GM23248 (cell line): ENCODE measurements around the gene ST7. TPM values are rescaled to one million over a fixed set of nuclear protein-coding genes. Genes with fewer than 3 reads are reported as not detected.
A peak's percentile ranks its signal among the peaks of the same experiment; 100 is the strongest.

Experiments
- DNase-seq: peaks from one replicate; pipeline ENCODE4 v3.0.0-alpha.2; 2015
- H2AFZ ChIP-seq: fragments of 200-600 bp; sonication (generic); 2 replicates; pipeline ENCODE4 v1.6.1; 2016; ENCODE audit warnings: antibody characterized with exemption
- H3F3A ChIP-seq: fragments of 200-600 bp; sonication (generic); 2 replicates; pipeline ENCODE4 v1.6.1; 2016; ENCODE audit warnings: mild to moderate bottlenecking, antibody characterized with exemption, mixed run types; ENCODE audit not compliant: insufficient read depth
- H3K27ac ChIP-seq: fragments of 200-600 bp; sonication (generic); 2 replicates; pipeline ENCODE4 v1.5.1; 2016; ENCODE audit warnings: mild to moderate bottlenecking
- H3K27me3 ChIP-seq: fragments of 200-600 bp; sonication (generic); replicated peaks from 2 replicates; pipeline ENCODE4 v1.6.1; 2016; ENCODE audit warnings: mild to moderate bottlenecking; ENCODE audit not compliant: insufficient read depth
- H3K36me3 ChIP-seq: fragments of 200-600 bp; sonication (generic); 2 replicates; pipeline ENCODE4 v1.6.1; 2016; ENCODE audit warnings: low read depth, mild to moderate bottlenecking
- H3K4me1 ChIP-seq: fragments of 200-600 bp; sonication (generic); 2 replicates; pipeline ENCODE4 v1.6.1; 2016; ENCODE audit warnings: mild to moderate bottlenecking; ENCODE audit not compliant: insufficient read depth
- H3K4me2 ChIP-seq: fragments of 200-600 bp; sonication (generic); one replicate; pipeline ENCODE4 v1.6.1; 2016; ENCODE audit warnings: mild to moderate bottlenecking; ENCODE audit not compliant: unreplicated experiment
- H3K4me3 ChIP-seq: fragments of 200-600 bp; sonication (generic); 2 replicates; pipeline ENCODE4 v1.5.1; 2016; ENCODE audit warnings: mild to moderate bottlenecking
- H3K79me2 ChIP-seq: fragments of 200-600 bp; sonication (generic); 2 replicates; pipeline ENCODE4 v1.6.1; 2016; ENCODE audit warnings: mild to moderate bottlenecking; ENCODE audit not compliant: insufficient read depth
- H3K9ac ChIP-seq: fragments of 200-600 bp; sonication (generic); 2 replicates; pipeline ENCODE4 v1.6.1; 2016; ENCODE audit warnings: mild to moderate bottlenecking
- H3K9me2 ChIP-seq: fragments of 200-600 bp; sonication (generic); 2 replicates; pipeline ENCODE4 v1.6.1; 2016; ENCODE audit warnings: mixed run types, mild to moderate bottlenecking, moderate library complexity; ENCODE audit not compliant: insufficient read depth
- H3K9me3 ChIP-seq: fragments of 200-600 bp; sonication (generic); one replicate; pipeline ENCODE4 v1.6.1; 2017; ENCODE audit warnings: low read depth
- H4K20me1 ChIP-seq: fragments of 200-600 bp; sonication (generic); 2 replicates; pipeline ENCODE4 v1.6.0; 2016; ENCODE audit not compliant: insufficient read depth
- EZH2 ChIP-seq: fragments of 200-600 bp; sonication (generic); IDR thresholded peaks from 2 replicates; pipeline ENCODE4 v1.6.1; 2018; ENCODE audit warnings: antibody characterized with exemption, mild to moderate bottlenecking; ENCODE audit not compliant: insufficient read depth, poor library complexity, severe bottlenecking
- EZH2phosphoT487 ChIP-seq: fragments of 200-600 bp; sonication (generic); IDR thresholded peaks from 2 replicates; pipeline ENCODE4 v1.6.1; 2018; ENCODE audit warnings: antibody characterized with exemption, moderate library complexity, mild to moderate bottlenecking, low read depth; ENCODE audit not compliant: insufficient read depth
- WGBS, 2 experiments: methylation state at CpG; one replicate each; pipeline ENCODE4 v1.1.6; 2015 to 2017; ENCODE audit warnings: low lambda C conversion rate in 2 of 2, low coverage in 1 of 2; ENCODE audit errors: missing lambda C conversion rate in 2 of 2; 5-methylcytosine and 5-hydroxymethylcytosine counted together
- in situ Hi-C: fragments of 300-500 bp; cut with MboI; formaldehyde crosslinking; loops from 2 replicates; pipeline ENCODE4 v1.15.0; 2020
- polyA plus RNA-seq: library from polyadenylated mRNA; unstranded; fragments of >200 nt; fragmentation: Nextera tagmentation; extraction: Ambion mirVana; gene quantifications from 2 replicates; pipeline ENCODE4 v1.2.1, GENCODE V29; 2016
- total RNA-seq: library from RNA; depleted of rRNA; stranded (reverse); fragments of >200 nt; shearing (Covaris generic); gene quantifications from 2 replicates; pipeline ENCODE4 v1.2.3, GENCODE V29; 2014

ST7 gene
- total and polyA plus RNA-seq, 2 experiments from 2014 or later: 17.8 to 21.9 TPM

- H3K79me2 ChIP-seq: no peaks in the 10 kb centered on the region
- H3K9me3 ChIP-seq: no peaks in the 10 kb centered on the region
- H3K9ac ChIP-seq: no peak overlapping the region
- H3K4me2 ChIP-seq: no peak overlapping the region
- no peak for DNase-seq
- H3K27me3 ChIP-seq: no peaks in the 10 kb centered on the region
- H2AFZ ChIP-seq: no peak overlapping the region
- 94 to 100% methylated on average over 1 of the region's 1 CpG for WGBS, 2 experiments
- H3K4me3 ChIP-seq: no peak overlapping the region
- peaks cover 16% of the 10 kb centered on the region for H3K4me1 ChIP-seq
- H3K27ac ChIP-seq: no peak overlapping the region
- TF ChIP-seq EZH2: no peak
- TF ChIP-seq EZH2phosphoT487: no peak
- in situ Hi-C loops: no loop called here
- no peaks in the 10 kb centered on the region for H3K9me2 ChIP-seq
- no peaks in the 10 kb centered on the region for H3K36me3 ChIP-seq
- peaks cover 17% of the 10 kb centered on the region for H3F3A ChIP-seq
- H4K20me1 ChIP-seq: no peaks in the 10 kb centered on the region
Observed at GRCh38 chr7:117264716-117265115, 311.4 kb downstream of the ST7 start.

- no peak for TF ChIP-seq EZH2phosphoT487
- H4K20me1 ChIP-seq: no peaks in the 10 kb centered on the region
- peaks cover 22% of the 10 kb centered on the region for H3F3A ChIP-seq
- no peaks in the 10 kb centered on the region for H3K27me3 ChIP-seq
- peak overlapping the region; percentile 83 for H3K4me2 ChIP-seq
- no peaks in the 10 kb centered on the region for H3K36me3 ChIP-seq
- DNase-seq: peak; percentile 97
- no peaks in the 10 kb centered on the region for H3K9me2 ChIP-seq
- H3K79me2 ChIP-seq: no peaks in the 10 kb centered on the region
- 3% methylated on average over 5 of the region's 5 CpGs for WGBS, 2 experiments
- peak overlapping the region; percentile 85 for H3K9ac ChIP-seq
- H3K4me3 ChIP-seq: peak overlapping the region; percentile 61
- peak overlapping the region; percentile 100 for H3K27ac ChIP-seq
- no peaks in the 10 kb centered on the region for H3K9me3 ChIP-seq
- in situ Hi-C loops: no loop called here
- H2AFZ ChIP-seq: no peak overlapping the region
- H3K4me1 ChIP-seq: peaks cover 21% of the 10 kb centered on the region
Observed at GRCh38 chr7:117269417-117269816, 316.1 kb downstream of the ST7 start.

- peak overlapping the region; percentile 83 for H3K4me2 ChIP-seq
- no peaks in the 10 kb centered on the region for H3K79me2 ChIP-seq
- H3F3A ChIP-seq: peaks cover 22% of the 10 kb centered on the region
- H3K27ac ChIP-seq: peak overlapping the region; percentile 100
- no peaks in the 10 kb centered on the region for H4K20me1 ChIP-seq
- peak overlapping the region; percentile 61 for H3K4me3 ChIP-seq
- peaks cover 21% of the 10 kb centered on the region for H3K4me1 ChIP-seq
- in situ Hi-C loops: no loop called here
- H3K9me2 ChIP-seq: no peaks in the 10 kb centered on the region
- 20 to 30% methylated on average over 3 of the region's 3 CpGs for WGBS, 2 experiments
- H3K36me3 ChIP-seq: no peaks in the 10 kb centered on the region
- H3K27me3 ChIP-seq: no peaks in the 10 kb centered on the region
- H3K9me3 ChIP-seq: no peaks in the 10 kb centered on the region
- no peak overlapping the region for H2AFZ ChIP-seq
- DNase-seq: peak; percentile 90
- H3K9ac ChIP-seq: peak overlapping the region; percentile 85
- TF ChIP-seq EZH2phosphoT487: 0 out of 2 replicates have a peak, but pooled peaks have one; percentile 7
- TF ChIP-seq EZH2: no peak
Observed at GRCh38 chr7:117269886-117270285, 316.6 kb downstream of the ST7 start.

GRCh38 chr7:117270371-117270770, 317.1 kb downstream of the ST7 start:
- H3K4me2 ChIP-seq: peak overlapping the region; percentile 83
- TF ChIP-seq EZH2phosphoT487 (no peak), EZH2 (no peak)
- H3K9ac ChIP-seq: peak overlapping the region; percentile 85
- peak overlapping the region; percentile 61; the same call in 1 of the 2 replicates for H3K4me3 ChIP-seq
- no peaks in the 10 kb centered on the region for H3K9me2 ChIP-seq
- H3K79me2 ChIP-seq: no peaks in the 10 kb centered on the region
- in situ Hi-C loops: no loop called here
- H2AFZ ChIP-seq: no peak overlapping the region
- no peaks in the 10 kb centered on the region for H3K9me3 ChIP-seq
- H4K20me1 ChIP-seq: no peaks in the 10 kb centered on the region
- H3K27ac ChIP-seq: peak overlapping the region; percentile 100
- H3F3A ChIP-seq: peaks cover 22% of the 10 kb centered on the region
- no peaks in the 10 kb centered on the region for H3K27me3 ChIP-seq
- no peaks in the 10 kb centered on the region for H3K36me3 ChIP-seq
- WGBS, 2 experiments: 62 to 63% methylated on average over 9 of the region's 9 CpGs
- DNase-seq: peak; percentile 23
- H3K4me1 ChIP-seq: peaks cover 21% of the 10 kb centered on the region

DNA sequence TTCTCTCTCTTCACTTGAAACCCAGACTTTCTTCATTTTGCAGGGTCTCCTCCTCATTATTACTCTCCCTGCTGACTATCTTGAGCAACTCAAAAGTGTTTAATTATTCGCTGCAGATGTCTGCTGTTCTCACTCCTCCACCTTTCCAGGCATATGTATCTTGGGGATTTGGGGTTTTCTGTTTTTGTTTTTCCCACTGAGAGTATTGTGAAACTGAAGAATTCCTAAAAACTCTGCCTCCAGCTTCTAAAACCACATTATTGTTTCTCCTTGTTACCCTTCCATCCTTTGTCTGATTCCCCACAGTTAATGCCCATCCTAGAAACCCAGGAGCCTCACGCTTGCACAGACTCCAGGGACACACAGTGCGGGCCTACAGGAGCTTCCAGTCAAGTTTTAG, 318.3 kb downstream of the ST7 start:
- Histone ChIP-seq H3K79me2 (no peaks in the 10 kb centered on the region), H3K9me3 (no peaks in the 10 kb centered on the region), H3K4me2 (no peak overlapping the region), H3F3A (peaks cover 22% of the 10 kb centered on the region), H3K4me3 (no peak overlapping the region), H3K36me3 (no peaks in the 10 kb centered on the region), H2AFZ (no peak overlapping the region), H3K9me2 (no peaks in the 10 kb centered on the region), H3K27me3 (no peaks in the 10 kb centered on the region), H3K4me1 (peaks cover 21% of the 10 kb centered on the region), H4K20me1 (no peaks in the 10 kb centered on the region), H3K9ac (no peak overlapping the region), H3K27ac (no peak overlapping the region)
- in situ Hi-C loops: no loop called here
- DNase-seq: no peak
- TF ChIP-seq EZH2: no peak
- WGBS, 2 experiments: 95 to 98% methylated on average over 3 of the region's 3 CpGs
